AG10803 (cell line): Measurements from ENCODE around the gene ERN1.

Source experiments
- DNase-seq: peaks from one replicate; pipeline ENCODE4 v3.0.0; 2010; ENCODE audit warnings: low read depth
- H3K4me3 ChIP-seq: 2 replicates; pipeline ENCODE4 v1.5.1; 2011; ENCODE audit warnings: mild to moderate bottlenecking, low read length, control low read depth
- CTCF ChIP-seq: conservative IDR thresholded peaks from 2 replicates; pipeline ENCODE4 v1.5.1; 2011; ENCODE audit warnings: mild to moderate bottlenecking, low read length, control low read depth, inconsistent platforms

Gene ERN1

GRCh38 chr17:64097196-64097936 is 32.6 kb downstream of the ERN1 start:
- TF ChIP-seq CTCF, result no peak
- no peak for DNase-seq
- H3K4me3 ChIP-seq, result no peak overlapping the region

- no peak overlapping the region for H3K4me3 ChIP-seq
- DNase-seq, result no peak
- TF ChIP-seq CTCF, result no peak
Observed at GRCh38 chr17:64096037-64096436, 33.9 kb downstream of the ERN1 start.

GRCh38 chr17:64095144-64095882 is 34.6 kb downstream of the ERN1 start:
- TF ChIP-seq CTCF, result no peak
- no peak for DNase-seq
- H3K4me3 ChIP-seq, result no peak overlapping the region

- no peak for DNase-seq
- no peak overlapping the region for H3K4me3 ChIP-seq
- TF ChIP-seq CTCF, result no peak
Observed at GRCh38 chr17:64094412-64094811, 35.5 kb downstream of the ERN1 start.

- DNase-seq, result no peak
- H3K4me3 ChIP-seq, result no peak overlapping the region
Observed at GRCh38 chr17:64092952-64093451, 36.9 kb downstream of the ERN1 start.

GRCh38 chr17:64092113-64092512 is 37.8 kb downstream of the ERN1 start:
- H3K4me3 ChIP-seq, result no peak overlapping the region
- no peak for DNase-seq
- TF ChIP-seq CTCF, result no peak

More at GRCh38 chr17:64092952-64093451, 36.9 kb downstream of the ERN1 start:
- TF ChIP-seq CTCF, result no peak

- no peak for DNase-seq
- H3K4me3 ChIP-seq, result no peak overlapping the region
- TF ChIP-seq CTCF, result no peak
Observed at GRCh38 chr17:64091571-64091970, 38.4 kb downstream of the ERN1 start.
